NCI-H2196 treated with DMSO at 0.1 percent for 48 hours (cell line): Measurements from ENCODE around the gene ESF1.
"Not testable (repeated sequence)": the region's sequence is repeated elsewhere in the genome, so short reads cannot be mapped to it uniquely, and the experiment has no call there.

Source experiments
- DNase-seq: peaks from one replicate; lab custom pipeline; 2025; ENCODE audit not compliant: unreplicated experiment; lab: John Stamatoyannopoulos, UW

The ESF1 gene

DNA sequence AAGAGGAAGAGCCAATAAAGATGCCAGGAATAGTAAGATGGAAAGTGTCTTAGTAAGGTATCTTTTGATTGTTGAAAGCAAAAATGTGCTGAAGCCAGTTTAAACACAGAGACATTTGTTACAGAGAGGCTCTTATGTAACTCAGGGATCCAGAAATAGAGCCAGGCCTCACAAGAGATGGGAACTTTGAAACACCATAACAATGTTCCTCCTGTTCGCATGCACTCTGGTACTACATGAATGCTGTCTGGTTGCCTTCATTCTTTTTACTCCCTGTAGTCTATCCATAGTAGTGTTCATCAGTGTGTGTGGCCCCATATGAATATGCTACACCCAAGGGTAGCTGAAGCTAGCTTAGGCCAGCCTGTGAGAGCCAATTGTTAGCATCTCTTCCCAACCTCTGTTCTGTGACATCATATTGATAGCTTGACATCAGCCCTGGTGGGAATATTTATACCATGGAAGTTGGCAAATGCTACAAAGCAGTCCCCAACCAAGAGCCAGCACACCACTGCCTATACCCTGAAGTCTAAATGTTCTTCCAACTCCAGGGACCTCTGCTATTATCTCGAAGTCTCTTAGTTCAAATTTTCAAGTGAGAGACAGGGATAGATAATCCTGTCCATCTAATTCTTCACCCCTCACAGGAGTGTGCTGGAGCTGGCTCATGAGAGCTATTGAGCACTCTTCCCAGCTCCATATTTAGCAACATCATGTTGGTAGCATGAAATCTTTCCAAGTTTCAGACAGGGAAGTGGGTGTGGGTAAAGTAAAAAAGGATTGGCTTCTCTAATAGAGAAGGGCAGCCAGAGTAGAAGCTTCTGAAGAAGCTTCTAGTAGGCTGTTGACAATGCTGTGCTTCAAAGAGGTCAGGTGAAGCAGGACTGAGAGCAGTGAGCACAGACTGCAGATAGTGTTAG lies 7.1 kb upstream of the ESF1 start:
- no peak for DNase-seq

GRCh38 chr20:13790708-13791107 lies 6.0 kb upstream of the ESF1 start:
- DNase-seq: no peak

DNA sequence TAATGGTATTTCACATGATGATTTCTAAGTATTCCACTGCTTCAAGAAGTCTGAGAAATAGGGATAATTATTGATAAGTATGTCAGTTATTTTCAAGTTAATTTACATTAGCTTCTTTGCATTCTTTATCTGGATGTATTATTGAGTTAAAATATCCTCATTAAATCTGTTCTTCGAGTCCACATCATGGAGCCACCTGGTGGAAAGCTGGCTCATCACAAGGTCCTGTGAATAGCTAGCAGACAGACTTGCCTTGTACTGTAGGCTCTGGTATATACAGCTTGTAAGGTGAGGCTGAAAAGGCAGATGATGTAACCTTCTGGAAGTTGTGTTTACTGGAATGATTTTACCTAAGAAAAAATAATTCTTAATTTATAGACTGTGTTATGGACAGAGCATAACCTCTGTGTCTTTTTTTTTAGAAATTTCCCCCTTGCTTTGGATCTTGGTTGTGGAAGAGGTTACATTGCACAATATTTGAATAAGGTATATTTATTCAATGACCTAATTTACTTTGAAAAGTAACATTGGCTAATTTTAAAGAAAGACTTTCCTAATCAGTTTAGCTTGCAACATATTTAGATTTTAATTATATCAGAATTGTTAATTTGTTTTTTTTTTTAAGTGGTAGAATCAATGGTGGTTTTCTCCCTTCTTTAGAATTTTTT lies 3.6 kb upstream of the ESF1 start:
- peak; percentile 48 for DNase-seq

GRCh38 chr20:13786143-13786828 lies 1.6 kb upstream of the ESF1 start:
- no peak for DNase-seq

DNA sequence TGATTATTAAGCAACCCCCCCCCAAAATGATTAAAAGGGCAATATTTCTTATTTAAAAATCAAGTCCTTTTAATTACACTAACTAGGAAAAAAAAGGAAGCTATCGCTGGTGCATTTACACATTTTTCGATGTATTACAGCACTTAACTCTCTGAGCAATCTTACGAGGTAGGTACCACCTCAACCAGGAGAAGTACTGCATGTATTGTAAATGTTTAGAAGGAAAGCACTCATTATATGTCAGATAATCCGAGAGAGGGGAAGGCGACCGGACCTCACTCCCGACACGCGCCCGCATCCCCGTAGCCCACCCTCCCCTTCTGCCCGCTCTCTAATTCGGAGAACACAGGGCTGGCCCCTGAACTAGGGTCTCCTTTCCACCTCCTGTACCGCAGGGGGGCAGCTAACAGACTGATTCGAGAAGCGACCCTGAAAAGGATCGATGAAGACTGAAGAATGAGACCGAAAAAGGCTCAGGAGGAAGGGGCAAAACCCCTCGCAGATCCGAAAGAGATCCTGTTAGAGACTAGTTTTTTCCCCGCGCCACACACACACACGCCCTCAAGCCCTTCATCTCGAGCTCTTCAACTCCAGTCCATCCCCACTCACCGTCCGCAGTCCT lies 337 bp downstream of the ESF1 start:
- DNase-seq: no peak

GRCh38 chr20:13783528-13783927 lies 1.2 kb downstream of the ESF1 start:
- no peak for DNase-seq

GRCh38 chr20:13778827-13779226 lies 5.9 kb downstream of the ESF1 start:
- DNase-seq: no peak

DNA sequence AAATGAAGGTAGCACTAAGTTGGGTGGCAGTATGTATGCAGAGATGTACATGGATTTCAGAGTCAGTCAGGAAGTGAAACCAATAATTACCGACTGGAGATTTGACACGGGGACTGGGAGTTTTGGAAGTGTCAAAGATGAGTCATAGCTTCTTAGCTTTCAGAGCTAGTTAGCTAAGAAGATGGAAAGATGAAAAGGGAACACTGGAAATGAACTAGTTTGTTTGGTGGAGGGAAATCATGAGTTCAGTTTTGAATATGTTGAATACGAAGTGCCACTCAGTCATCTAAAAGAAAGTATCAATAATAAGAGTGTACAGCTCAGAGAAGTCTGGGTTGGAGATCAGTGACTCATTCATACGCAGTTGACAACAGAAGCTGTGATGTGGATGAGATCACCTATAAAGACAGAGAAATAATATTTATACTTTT lies 7.5 kb downstream of the ESF1 start:
- no peak for DNase-seq

DNA sequence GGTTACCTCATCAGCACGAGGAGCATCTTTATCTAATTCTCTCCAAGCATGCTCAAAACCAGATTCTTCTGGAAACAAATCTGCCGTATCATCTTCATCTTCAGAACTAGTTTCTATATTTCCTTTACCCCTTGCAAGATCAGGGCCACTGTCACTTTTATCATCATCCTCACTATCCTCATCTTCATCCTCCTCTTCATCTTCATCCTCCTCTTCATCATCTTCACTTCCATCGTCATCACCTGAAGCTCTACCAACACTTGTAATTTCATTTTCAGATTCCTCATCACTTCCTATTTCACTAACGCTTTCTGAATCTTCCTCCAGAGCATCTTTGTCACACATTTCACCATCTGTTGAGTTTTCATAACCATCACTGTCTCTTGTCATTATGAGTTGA lies 8.9 kb downstream of the ESF1 start:
- DNase-seq: no peak

DNA sequence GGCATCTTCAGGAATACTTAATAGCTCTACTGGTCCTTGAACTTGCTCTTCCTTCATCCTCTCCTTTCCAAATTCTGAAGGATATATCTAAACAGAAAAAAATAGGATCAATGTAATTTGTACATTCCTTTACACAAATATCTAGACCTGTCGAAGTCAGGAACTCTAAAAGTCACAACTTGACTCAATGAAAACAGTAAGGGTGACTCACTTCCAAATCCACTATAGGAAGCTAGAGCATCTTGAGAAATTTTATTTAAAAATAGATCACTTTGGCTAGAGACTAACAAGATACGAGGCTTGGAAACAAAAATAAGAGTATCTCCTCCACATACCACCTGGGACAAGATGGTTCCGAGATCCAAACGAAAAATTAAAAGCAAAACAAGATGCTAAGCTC lies 12.2 kb downstream of the ESF1 start:
- DNase-seq: no peak

DNA sequence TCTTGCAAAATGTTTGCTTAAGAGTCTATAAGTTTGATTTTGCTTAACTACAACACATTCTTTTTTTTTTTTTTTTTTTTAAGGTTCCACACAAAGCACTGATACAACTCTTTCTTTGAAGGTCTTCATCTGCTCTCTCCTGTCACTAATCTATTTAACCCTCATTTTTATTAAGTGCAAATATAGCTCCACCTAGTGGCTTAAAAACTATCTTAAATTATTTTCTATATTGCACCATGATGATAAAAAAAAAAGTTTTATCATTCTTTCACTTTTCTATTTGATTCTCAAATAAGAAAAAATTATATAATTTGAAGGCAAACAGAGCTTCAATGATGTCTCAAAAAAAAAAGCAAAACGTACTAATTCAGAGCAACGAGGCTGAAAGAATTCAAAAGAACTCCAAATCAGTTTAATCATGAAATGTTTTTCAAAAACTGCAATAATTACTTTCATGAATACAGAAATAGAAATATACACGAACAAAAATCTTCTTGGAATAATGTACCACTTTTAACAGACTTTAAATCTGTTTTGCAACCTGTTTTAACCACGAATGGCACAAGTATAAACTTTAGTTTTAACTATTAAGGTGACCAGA lies 12.8 kb downstream of the ESF1 start:
- DNase-seq: no peak

DNA sequence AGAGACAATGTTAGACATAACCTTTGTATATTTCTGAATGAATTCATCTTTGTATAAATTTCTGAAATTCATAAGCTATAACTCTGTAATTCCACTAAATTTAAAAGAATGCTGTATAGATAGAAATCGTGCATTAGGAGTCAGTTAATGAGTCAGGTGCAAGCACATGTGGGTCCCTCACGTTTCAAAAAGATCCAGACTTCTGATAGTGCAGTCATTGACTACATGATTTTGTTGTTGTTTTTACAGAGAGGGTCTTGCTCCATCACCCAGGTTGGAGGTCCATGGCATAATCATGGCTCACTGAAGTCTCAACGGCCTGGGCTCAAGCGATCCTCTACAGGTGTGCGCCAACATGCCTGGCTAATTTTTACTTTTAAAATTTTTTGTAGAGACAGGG lies 14.6 kb downstream of the ESF1 start:
- no peak for DNase-seq

GRCh38 chr20:13765868-13766416 lies 18.8 kb downstream of the ESF1 start:
- no peak for DNase-seq

DNA sequence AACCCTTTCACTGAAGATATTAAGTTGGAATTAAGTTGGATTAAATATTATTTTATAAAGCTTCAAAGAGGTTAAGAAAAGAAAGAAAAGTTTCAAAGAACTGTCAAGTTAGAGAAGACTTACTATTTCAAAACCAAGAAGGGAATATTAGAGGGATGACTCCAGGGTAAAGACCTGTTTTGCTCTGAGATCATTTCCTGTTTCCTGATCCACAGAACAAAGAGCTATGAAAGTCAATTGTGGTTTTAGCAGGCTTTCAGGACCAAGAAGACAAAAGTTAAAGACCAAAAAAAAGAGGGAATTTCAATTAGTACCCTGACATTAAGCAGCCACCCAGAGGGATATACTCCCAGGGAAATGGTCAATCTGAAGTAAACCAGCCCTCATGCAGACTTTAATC lies 19.4 kb downstream of the ESF1 start:
- DNase-seq: no peak

- DNase-seq: not testable (repeated sequence)
Observed at GRCh38 chr20:13760451-13760946, 24.2 kb downstream of the ESF1 start.

- no peak for DNase-seq
Observed at GRCh38 chr20:13758884-13759283, 25.8 kb downstream of the ESF1 start.

- no peak for DNase-seq
Observed at GRCh38 chr20:13756551-13756950, 28.2 kb downstream of the ESF1 start.

DNA sequence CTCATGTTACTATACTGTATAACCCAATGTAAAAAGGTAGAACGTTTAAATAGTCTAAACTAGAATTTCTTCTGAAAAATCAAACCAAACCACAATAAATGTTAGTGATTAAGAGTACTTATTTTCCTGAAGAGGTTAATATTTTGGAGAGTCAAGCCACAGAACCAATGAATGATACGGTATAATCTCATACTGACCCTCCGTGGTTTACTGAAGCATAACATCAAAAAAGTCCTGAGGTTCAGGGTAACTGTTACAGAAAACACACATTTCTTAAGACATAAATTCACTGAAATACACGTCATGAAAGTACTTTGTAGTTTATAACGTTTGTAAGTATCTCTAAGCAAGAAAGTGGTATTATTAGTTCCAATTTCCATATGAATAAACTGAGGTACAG lies 28.9 kb downstream of the ESF1 start:
- no peak for DNase-seq

DNA sequence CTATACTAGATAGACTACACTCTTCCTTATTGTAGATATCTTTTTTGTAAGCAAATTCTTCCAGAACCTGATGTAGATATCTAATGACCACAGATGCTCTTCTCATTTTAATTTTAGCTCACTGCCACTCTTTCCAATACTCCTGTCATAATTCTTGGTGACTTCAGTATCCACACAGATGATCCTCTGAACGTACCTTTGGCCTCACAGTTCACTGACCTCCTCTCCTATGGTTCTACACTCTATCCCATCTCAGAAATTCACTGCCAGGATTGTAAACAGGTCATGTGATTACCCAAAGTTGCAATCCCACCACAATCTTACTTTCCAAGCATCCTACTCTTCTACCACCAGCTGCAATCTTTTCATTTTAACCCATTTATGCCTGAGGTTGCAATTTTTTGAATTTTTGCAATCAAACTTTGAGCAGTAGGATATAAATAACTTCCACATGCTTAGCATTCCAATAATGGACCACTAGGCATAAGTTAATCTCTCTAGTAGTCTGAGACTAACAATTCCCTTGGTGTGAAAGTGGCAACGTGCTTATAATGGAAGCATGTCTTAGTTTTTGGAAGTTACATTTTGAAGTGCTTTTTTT lies 31.2 kb downstream of the ESF1 start:
- DNase-seq: no peak

GRCh38 chr20:13749811-13750210 lies 34.9 kb downstream of the ESF1 start:
- no peak for DNase-seq
